ENCODE data around the gene SCN5A. TPM values are rescaled to one million over a fixed set of nuclear protein-coding genes. Genes with fewer than 3 reads are reported as not detected.

Gene SCN5A
- total and polyA plus RNA-seq, 12 donors, result 0.04 to 2.1 (median 0.33) TPM; not detected in 2

DNA sequence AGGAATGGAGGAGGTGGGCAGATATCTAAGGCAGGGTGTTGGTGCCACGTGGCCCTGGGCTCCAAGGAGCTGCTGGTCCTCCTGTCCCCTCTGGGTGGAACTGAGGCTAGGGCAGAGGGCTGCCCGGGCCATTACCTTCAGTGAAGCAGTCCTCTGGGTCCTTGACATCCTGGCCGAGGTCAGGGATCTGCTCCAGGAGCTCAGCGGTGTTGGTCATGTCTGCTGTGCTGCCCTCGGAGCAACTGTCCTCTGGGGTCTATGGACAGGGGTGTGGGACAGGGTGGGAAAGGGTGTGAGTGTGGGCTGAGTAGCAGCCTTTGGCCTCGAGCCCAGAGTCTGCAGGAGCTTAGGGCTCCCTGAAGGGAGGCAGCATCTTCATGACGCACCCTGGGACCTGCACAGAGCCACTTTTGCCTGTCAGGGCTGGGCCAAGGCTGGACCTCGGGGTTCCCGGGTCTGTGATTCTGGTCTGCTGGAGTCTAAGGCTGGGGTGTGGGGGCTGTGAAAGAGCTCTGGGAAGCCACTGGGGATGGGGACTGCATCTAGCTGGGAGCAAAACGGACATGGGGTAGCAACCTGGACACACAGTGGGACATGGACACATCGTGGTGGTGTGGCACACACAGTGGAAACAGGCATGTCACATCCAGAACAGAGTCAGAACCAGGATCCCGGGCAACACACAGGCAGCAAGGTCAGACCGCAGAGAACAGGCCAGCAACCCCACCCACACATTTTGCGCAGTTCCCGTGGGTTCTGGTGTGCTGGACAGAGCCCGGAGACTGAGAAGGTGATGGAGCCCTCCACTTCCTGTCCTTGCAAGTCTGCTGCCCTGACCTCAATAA, 72.7 kb downstream of the SCN5A start:
- no peaks in the 10 kb centered on the region for H3K36me3 ChIP-seq (replicated peaks in 1 of 2)
- no peak for TF ChIP-seq CTCF (IDR thresholded peaks at IDR 0.05)
- no peak for TF ChIP-seq POLR2A (IDR thresholded peaks at IDR 0.05)
- no peak overlapping the region for H3K4me3 ChIP-seq
- no peaks in the 10 kb centered on the region for H3K9me3 ChIP-seq (replicated peaks in 1 of 3)
- no peak overlapping the region for H3K27ac ChIP-seq
- H3K27me3 ChIP-seq, result no peaks in the 10 kb centered on the region
- peak in 3 of 7 donors; percentile 7 to 24 (median 9) for DNase-seq
- WGBS, 4 donors, result 68 to 86% (median 74%) methylated on average over 10 to 16 of the region's 16 CpGs
- no peaks in the 10 kb centered on the region for H3K4me1 ChIP-seq (replicated peaks in 1 of 2)
- intact Hi-C loops (cut with DNase I), result no loop called here

GRCh38 chr3:38576131-38576525, 73.4 kb downstream of the SCN5A start:
- 87 to 94% (median 92%) methylated on average over 4 to 5 of the region's 5 CpGs for WGBS, 4 donors
- intact Hi-C loops (cut with DNase I), result no loop called here
- TF ChIP-seq CTCF (IDR thresholded peaks at IDR 0.05), result no peak
- no peak for TF ChIP-seq POLR2A (IDR thresholded peaks at IDR 0.05)

GRCh38 chr3:38575279-38575843, 74.1 kb downstream of the SCN5A start:
- no peaks in the 10 kb centered on the region for H3K27me3 ChIP-seq
- intact Hi-C loops (cut with DNase I), result no loop called here
- peak in 2 of 7 donors; percentile 3 to 10 for DNase-seq
- TF ChIP-seq CTCF (IDR thresholded peaks at IDR 0.05), result no peak
- TF ChIP-seq POLR2A (IDR thresholded peaks at IDR 0.05), result no peak
- WGBS, 4 donors, result 87 to 90% (median 89%) methylated on average over 15 to 18 of the region's 18 CpGs
- H3K27ac ChIP-seq, result no peak overlapping the region
- H3K4me1 ChIP-seq (replicated peaks in 1 of 2), result no peaks in the 10 kb centered on the region
- no peaks in the 10 kb centered on the region for H3K9me3 ChIP-seq (replicated peaks in 1 of 3)
- H3K4me3 ChIP-seq, result no peak overlapping the region
- no peaks in the 10 kb centered on the region for H3K36me3 ChIP-seq (replicated peaks in 1 of 2)

More at GRCh38 chr3:38576131-38576525, 73.4 kb downstream of the SCN5A start:
- H3K36me3 ChIP-seq (replicated peaks in 1 of 2), result no peaks in the 10 kb centered on the region
- H3K4me3 ChIP-seq, result no peak overlapping the region
- H3K27me3 ChIP-seq, result no peaks in the 10 kb centered on the region
- H3K27ac ChIP-seq, result no peak overlapping the region
- no peaks in the 10 kb centered on the region for H3K4me1 ChIP-seq (replicated peaks in 1 of 2)
- peak in 2 of 7 donors; percentile 15 to 31 for DNase-seq
- no peaks in the 10 kb centered on the region for H3K9me3 ChIP-seq (replicated peaks in 1 of 3)

DNA sequence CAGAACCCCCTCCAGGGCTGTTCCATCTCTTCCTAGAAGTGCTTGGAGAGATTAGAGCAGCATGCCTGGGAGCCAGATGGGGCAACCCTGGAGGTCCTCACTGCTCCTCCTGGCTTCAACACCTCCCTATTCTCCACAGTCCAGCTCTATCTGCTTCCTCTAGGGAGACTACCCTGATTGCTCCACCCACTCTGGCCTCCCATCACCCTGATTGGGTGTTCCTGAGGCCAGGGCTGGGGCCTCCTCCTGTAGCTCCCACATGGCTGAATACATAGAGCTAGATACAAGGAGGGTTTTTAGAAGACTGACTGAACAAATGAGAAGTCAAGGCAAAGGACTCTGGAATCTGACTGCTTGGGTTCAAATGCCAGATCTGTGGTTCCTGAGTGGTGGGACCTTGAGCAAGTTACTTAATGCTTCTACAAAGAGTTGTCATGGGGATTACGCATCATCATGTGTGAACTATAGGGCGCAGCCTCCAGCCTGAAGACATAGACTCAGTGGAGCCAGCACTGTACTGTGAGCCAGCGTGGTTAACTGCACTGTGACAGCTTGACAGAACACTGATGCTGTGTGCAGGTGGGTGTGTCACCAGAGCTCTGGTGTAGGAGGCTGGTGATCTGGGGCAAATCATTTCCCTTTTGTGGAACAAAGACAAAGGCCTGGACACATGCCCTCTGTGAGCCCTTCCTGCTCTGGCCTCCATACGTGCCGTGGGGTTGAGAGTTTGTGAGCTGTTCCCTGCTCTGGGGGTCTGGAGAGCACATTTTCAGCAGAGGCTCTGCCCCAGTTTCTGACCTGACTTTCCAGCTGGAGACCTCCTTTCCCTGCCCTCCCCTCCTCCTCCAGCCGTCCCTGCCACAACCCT, 74.8 kb downstream of the SCN5A start:
- intact Hi-C loops (cut with DNase I), result no loop called here
- Histone ChIP-seq H3K27me3 (no peaks in the 10 kb centered on the region), H3K4me3 (no peak overlapping the region), H3K27ac (no peak overlapping the region), H3K9me3 (replicated peaks in 1 of 3) (peaks cover 0 to 3% (median 0%) of the 10 kb centered on the region in 3 donors), H3K4me1 (replicated peaks in 1 of 2) (no peaks in the 10 kb centered on the region), H3K36me3 (replicated peaks in 1 of 2) (no peaks in the 10 kb centered on the region)
- 63 to 79% (median 77%) methylated on average over 4 to 6 of the region's 6 CpGs for WGBS, 4 donors
- no peak for TF ChIP-seq CTCF (IDR thresholded peaks at IDR 0.05)
- TF ChIP-seq POLR2A (IDR thresholded peaks at IDR 0.05), result no peak
- peak in 3 of 7 donors; percentile 4 to 27 (median 13) for DNase-seq
